ENCODE measurements around the gene PCSK4. TPM values are rescaled to one million over a fixed set of nuclear protein-coding genes. Genes with fewer than 3 reads are reported as not detected.

The PCSK4 gene
- total and polyA plus RNA-seq, 2 of the 13 experiments (the other 11 are each of a cell fraction or from before 2014, with no cell fraction given), result 2.0 to 2.7 TPM

DNA sequence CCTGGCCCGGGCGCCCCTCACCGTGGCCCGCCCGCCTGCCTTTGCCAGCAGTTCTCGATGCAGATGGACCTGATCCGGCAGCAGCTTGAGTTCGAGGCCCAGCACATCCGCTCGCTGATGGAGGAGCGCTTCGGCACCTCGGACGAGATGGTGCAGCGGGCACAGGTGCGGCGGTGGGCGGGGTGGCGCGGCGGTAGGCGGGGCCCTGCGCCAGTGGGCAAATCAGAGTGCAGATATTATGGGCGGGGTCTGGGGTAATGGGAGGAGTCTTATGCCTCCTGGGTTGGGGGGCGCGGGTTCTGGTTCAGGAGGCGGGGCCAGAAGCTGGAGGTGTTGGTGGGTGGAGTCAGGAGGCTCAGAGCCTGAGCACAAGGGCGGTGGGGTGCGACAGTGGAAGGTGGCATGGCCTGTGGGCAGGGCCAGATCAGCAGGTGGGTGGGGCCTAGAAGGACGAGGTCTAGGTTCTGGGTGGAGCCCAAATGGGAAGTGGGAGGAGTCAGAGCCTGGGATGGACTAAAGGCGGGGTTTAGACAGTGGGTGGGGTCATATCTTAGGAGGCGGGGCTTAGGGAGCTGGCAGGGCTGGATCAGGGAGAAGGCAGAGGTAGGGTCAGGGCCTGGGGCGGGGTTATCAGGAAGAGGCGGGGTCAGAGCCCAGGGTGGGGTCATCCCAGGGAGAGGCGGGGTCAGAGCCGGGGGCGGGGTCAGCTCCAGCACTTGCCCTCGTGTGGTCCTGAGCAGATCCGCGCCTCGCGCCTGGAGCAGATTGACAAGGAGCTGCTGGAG lies 34.6 kb downstream of the PCSK4 start (continued):
- TF ChIP-seq KDM2A (CRISPR knock-in tag; IDR thresholded peaks at IDR 0.05; ENCODE audit: borderline replicate concordance, low read depth) (peak; percentile 67), HNRNPUL1 (IDR thresholded peaks at IDR 0.05; ENCODE audit: low read depth, low read length) (no peak)
- TF ChIP-seq, protein P1, sequence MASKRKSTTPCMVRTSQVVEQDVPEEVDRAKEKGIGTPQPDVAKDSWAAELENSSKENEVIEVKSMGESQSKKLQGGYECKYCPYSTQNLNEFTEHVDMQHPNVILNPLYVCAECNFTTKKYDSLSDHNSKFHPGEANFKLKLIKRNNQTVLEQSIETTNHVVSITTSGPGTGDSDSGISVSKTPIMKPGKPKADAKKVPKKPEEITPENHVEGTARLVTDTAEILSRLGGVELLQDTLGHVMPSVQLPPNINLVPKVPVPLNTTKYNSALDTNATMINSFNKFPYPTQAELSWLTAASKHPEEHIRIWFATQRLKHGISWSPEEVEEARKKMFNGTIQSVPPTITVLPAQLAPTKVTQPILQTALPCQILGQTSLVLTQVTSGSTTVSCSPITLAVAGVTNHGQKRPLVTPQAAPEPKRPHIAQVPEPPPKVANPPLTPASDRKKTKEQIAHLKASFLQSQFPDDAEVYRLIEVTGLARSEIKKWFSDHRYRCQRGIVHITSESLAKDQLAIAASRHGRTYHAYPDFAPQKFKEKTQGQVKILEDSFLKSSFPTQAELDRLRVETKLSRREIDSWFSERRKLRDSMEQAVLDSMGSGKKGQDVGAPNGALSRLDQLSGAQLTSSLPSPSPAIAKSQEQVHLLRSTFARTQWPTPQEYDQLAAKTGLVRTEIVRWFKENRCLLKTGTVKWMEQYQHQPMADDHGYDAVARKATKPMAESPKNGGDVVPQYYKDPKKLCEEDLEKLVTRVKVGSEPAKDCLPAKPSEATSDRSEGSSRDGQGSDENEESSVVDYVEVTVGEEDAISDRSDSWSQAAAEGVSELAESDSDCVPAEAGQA (IDR thresholded peaks at IDR 0.05; ENCODE audit: low read depth), result no peak; the same call in 1 of the 2 replicates
- TF ChIP-seq, protein P1 (CRISPR knock-in tag; IDR thresholded peaks at IDR 0.05; ENCODE audit: borderline replicate concordance), result no peak

DNA sequence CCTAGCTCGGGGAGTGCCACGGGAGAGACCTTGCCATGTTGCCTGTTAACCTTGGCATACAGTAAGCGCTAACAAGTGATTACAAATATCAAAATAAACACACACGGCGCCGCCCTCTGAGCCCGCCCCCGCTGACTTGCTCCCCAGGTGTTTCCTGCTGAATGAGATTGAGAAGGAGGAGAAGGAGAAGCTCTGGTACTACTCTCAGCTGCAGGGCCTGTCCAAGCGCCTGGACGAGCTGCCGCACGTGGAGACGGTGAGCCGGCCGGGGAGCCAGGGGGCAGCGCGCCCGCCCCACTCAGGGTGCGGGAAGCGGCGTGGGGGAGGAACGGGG lies 35.2 kb downstream of the PCSK4 start:
- in situ Hi-C loops (cut with HindIII; ENCODE audit: extremely low pct_ligation_motif_present, low pct_unique_long_range_greater_than_20kb), result loop anchor here (5.0 kb wide), 1 partner anchor 57 kb away; the partner anchor contains the start of gene ADAMTSL5
- no TSS peak for BruUV-seq (replicated peaks)
- POLR2A ChIA-PET, result interaction anchor here (1.6 to 4.0 kb wide), 4 partner anchors 11 to 172 kb away, joined by 7 to 34 read pairs (median 12); partner anchors contain the start of gene REEP6
- peaks cover 13 to 64% of the 10 kb centered on the region in 2 experiments for H3K27me3 ChIP-seq (ENCODE audit: control insufficient read depth in 1 of 2, insufficient read depth in 2 of 2, low read length in 2 of 2)
- DNase-seq (ENCODE audit: low spot score), result no peak
- CTCF ChIA-PET (ENCODE audit: low intra/inter-chr PET ratio, low total read pairs), result no interaction called here
- H2AFZ ChIP-seq (ENCODE audit: low read length), result no peak overlapping the region
- WGBS (ENCODE audit: low lambda C conversion rate), result 3% methylated on average over 9 of the region's 22 CpGs
- intact Hi-C loops (cut with micrococcal nuclease; ENCODE audit: unreplicated experiment), result no loop called here
- H3K9me3 ChIP-seq (ENCODE audit: low read length), result no peaks in the 10 kb centered on the region
- H3K9ac ChIP-seq (ENCODE audit: insufficient read depth, low read depth, low read length), result no peak overlapping the region
- no peaks in the 10 kb centered on the region for H3K36me3 ChIP-seq (replicated peaks in 1 of 2; ENCODE audit: control insufficient read depth in 1 of 2, insufficient read depth in 2 of 2, low read length in 2 of 2)
- H3K4me1 ChIP-seq (ENCODE audit: insufficient read depth, low read length), result peaks cover 48% of the 10 kb centered on the region
- peak overlapping the region; percentile 38 for H3K4me2 ChIP-seq (ENCODE audit: low read depth, low read length)
- FAIRE-seq, result no peak
- H3K4me3 ChIP-seq (replicated peaks in 1 of 3; ENCODE audit: insufficient read depth in 1 of 3, low read depth in 2 of 3, low read length in 3 of 3), result peak overlapping the region in 2 of 3 experiments; percentile 25 to 51; a peak in 2 of 6 replicates
- no peaks in the 10 kb centered on the region for H3K79me2 ChIP-seq (ENCODE audit: insufficient read depth, low read length)
- H3K27ac ChIP-seq (ENCODE audit: extremely low read length, insufficient read depth, low read length), result no peak overlapping the region
- peaks cover 10% of the 10 kb centered on the region; the same call in 1 of the 2 replicates for H4K20me1 ChIP-seq (ENCODE audit: insufficient read depth, low read length)
- no peak for ATAC-seq
- TF ChIP-seq, protein P2, sequence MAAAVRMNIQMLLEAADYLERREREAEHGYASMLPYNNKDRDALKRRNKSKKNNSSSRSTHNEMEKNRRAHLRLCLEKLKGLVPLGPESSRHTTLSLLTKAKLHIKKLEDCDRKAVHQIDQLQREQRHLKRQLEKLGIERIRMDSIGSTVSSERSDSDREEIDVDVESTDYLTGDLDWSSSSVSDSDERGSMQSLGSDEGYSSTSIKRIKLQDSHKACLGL (CRISPR knock-in tag; IDR thresholded peaks at IDR 0.05), result 0 out of 2 replicates have a peak, but pooled peaks have one; percentile 50
- no peak for TF ChIP-seq ZNF331 (CRISPR knock-in tag; IDR thresholded peaks at IDR 0.05)
- TF ChIP-seq, protein P3, sequence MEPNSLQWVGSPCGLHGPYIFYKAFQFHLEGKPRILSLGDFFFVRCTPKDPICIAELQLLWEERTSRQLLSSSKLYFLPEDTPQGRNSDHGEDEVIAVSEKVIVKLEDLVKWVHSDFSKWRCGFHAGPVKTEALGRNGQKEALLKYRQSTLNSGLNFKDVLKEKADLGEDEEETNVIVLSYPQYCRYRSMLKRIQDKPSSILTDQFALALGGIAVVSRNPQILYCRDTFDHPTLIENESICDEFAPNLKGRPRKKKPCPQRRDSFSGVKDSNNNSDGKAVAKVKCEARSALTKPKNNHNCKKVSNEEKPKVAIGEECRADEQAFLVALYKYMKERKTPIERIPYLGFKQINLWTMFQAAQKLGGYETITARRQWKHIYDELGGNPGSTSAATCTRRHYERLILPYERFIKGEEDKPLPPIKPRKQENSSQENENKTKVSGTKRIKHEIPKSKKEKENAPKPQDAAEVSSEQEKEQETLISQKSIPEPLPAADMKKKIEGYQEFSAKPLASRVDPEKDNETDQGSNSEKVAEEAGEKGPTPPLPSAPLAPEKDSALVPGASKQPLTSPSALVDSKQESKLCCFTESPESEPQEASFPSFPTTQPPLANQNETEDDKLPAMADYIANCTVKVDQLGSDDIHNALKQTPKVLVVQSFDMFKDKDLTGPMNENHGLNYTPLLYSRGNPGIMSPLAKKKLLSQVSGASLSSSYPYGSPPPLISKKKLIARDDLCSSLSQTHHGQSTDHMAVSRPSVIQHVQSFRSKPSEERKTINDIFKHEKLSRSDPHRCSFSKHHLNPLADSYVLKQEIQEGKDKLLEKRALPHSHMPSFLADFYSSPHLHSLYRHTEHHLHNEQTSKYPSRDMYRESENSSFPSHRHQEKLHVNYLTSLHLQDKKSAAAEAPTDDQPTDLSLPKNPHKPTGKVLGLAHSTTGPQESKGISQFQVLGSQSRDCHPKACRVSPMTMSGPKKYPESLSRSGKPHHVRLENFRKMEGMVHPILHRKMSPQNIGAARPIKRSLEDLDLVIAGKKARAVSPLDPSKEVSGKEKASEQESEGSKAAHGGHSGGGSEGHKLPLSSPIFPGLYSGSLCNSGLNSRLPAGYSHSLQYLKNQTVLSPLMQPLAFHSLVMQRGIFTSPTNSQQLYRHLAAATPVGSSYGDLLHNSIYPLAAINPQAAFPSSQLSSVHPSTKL (CRISPR knock-in tag; IDR thresholded peaks at IDR 0.05), result no peak

Measured in HepG2 (cell line).